Activated CD4-positive, alpha-beta T cell treated with anti-CD3 and anti-CD28 coated beads for 1 hour (primary cell): ENCODE data around the gene PSTPIP1.

Source experiments
- DNase-seq: peaks from one replicate; pipeline ENCODE4 v3.0.0-alpha.2; 2020

PSTPIP1 gene

DNA sequence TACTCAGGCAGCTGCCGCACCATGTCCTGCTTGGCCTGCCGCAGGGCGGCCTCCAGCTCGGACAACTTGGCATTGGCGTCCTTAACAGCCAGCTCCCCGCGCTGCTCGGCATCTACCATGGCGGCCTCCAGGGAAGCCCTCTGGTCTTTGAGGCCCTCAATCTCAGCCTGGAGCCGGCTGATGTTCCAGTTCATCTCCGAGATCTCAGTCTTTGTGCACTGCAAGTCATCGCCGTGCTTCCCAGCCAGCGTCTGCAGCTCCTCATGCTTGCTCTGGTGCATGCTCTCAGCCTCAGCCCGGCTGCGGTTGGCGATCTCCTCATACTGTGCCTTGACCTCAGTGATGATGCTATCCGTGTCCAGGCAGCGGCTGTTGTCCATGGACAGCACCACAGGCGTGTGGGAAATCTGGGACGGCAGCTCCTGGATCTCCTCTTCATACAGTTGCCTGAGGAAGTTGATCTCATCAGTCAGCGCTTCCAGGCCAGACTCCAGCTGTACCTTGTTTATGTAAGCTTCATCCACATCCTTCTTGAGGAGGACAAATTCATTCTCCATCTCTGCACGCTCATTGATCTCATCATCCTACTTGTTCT, 15.5 kb upstream of the PSTPIP1 start:
- DNase-seq, result no peak

DNA sequence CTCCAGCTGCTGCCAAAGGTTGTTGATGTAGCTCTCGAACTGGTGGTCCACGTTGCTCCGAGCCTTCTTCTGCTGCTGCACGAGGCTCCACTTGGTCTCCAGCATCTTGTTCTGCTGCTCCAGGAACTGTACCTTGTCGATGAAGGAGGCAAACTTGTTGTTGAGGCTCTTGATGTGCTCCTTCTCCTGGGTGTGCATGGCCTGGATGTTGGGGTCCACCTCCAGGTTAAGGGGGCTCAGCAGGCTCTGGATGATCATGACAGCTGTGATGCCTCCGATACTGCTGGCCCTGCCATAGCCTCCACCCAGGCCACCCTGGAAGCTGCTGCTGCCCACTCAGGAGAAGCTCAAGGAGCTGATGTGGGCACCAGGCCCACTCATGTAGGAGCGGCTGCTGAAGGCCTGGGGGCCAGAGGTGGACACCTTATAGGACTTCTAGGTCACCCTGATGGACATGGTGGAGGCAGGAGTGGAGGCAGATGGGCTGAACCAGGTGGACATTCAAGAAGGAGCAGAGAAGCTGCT, 14.9 kb upstream of the PSTPIP1 start:
- DNase-seq, result no peak

DNA sequence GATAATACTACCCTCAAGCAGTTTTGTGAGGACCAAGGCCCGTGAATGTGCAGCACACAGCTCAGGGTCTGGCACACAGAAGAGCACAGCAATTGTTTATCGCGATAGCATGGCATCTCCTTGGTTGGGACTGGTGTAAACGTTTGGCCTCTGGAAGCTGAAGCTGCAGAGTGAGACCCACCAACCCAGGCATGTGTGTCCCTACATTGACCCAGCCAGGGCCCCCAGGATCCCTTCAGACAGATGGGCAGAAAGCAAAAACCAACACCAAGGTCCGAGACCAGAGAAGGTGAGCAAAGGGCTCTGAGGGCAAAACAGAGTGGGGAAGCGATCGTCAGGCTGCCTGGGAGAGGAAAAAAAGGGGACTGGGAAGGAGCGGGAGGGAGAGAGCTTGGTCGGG, 12.6 kb upstream of the PSTPIP1 start:
- no peak for DNase-seq

DNA sequence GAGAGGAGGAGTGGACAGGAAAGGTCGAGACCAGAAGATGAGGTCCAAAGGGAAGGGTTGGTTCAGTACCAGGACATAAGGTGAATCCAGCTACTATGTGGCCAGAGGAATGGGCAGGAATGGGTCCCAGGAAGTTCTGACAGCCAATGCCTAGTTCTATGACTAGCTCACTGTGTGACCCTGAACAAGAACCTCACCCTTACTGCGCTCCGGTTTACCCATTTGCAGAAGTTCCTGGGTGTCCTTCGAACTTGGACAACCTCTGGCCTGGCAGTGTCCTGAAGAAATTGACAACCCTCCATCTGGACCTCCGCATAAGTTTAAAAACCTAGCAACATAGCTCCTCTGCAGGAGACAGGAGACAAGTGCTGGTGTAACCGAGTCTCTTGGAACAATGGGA, 12.2 kb upstream of the PSTPIP1 start:
- no peak for DNase-seq

DNA sequence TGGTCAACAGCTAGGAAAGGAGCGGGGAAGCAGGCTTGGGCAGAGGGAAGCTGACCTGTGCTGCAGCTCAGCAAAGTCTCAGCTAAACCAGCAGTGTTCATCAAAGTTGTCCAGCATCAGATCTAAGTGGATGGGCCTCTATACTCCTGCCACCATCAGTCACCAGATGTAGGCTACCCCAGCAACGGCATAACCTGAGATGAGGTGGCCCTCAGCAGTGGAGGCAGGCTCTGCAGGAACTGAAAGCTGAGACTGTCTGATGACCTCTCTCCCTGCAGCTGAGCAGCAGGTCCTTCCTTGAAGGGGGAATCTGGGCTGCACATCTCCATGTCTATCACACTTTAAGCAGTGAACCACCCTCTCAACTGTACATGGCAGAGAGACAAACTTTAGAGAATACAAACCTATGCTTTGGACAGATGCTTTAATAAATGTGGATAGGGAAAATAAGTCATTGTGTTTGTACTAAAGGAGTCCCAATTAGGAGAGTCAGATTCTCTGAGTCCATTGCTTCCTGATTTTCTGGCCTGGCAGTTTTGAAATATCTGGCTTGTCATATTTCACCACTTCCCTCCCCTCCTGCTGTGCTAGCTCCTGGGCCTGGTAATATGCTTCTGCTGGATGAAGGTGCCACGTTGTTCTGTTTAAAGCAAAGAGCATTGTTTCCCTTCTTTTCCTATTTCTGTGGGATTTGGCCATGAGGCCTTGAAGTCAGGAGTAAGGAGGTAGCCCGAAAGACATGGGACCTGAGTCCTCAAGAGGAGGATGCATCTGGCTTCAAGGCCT, 11.1 kb upstream of the PSTPIP1 start:
- DNase-seq, result no peak

DNA sequence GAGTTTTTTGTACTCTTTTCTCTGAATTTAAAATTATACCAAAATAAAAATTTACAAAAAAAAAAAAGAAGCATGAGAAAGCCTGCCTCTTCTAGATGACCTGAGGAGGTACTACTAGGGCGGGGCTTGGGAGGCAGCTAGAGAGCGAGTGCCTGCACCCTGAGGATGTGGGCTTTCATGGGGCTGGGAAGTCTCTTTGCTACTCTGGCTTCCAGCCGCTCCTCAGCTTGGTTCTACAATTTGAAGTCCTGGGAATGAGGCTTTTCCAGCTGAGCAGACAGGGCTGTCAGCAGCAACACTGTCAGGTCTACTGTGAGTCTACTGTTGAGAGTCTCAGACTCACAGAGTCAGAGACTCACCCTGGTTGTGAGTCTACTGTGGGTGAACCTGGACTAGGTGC, 8.2 kb upstream of the PSTPIP1 start:
- no peak for DNase-seq

DNA sequence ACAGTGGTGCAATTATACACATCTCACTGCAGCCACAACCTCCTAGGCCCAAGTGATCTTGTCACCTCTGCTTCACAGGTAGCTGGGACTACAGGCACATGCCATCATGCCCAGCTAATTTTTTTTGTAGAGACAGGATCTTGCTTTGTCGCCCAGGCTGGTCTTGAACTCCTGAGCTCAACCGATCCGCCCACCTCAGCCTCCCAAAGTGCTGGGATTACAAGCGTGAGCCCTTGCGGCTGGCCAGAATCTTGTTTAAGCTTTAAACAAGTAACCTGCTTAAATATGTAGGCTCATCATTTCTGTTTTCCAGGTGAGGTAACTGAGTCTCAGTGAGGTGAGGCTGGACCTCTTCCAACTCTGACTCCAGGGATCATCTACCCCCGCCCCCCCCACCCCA, 7.7 kb upstream of the PSTPIP1 start:
- DNase-seq, result no peak

DNA sequence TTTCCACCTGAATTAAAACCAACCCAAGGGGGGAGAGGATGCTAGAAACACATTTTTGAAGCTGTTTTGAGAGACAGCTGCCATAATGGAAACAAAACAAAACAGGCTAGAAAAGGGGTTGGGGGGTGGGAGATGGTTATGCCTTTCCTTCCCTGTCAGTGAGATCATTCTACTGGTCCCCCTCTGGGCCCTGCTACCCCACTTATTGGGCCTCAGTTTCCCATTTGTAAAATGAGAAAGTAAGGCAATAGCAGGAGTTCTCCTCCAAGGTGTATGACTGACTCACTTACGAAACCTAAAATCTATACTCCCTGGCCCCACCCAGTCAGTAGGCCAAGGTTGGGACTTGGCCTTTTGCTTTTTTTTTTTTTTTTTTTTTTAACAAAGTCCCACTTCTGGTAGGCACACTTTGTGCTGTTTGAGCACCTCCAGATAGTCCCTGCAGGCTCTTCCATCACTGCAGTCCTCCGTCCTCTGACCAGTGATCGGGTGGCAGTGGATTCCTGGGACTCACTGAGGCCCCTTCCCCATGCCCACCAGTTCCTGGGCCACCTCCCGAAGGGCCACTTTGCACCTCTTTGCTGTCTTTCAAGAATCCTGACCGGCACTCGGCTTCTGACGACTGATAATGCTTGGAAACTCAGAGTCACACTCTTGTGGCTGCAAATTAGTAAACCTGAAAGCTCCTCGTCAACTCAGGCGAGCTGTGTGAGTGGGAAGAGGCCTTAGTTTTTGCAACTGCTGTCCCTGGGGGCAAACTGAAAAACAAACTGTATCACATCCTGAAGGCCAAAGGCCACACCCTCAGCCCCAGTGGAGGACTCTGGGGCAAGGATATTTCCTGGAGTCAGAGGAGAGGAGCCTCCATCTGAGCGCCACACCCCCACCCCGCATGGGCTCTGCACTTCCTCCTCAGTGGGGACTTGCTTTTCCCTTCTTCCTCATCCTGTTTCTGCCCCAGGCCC, 6.7 kb upstream of the PSTPIP1 start:
- no peak for DNase-seq

DNA sequence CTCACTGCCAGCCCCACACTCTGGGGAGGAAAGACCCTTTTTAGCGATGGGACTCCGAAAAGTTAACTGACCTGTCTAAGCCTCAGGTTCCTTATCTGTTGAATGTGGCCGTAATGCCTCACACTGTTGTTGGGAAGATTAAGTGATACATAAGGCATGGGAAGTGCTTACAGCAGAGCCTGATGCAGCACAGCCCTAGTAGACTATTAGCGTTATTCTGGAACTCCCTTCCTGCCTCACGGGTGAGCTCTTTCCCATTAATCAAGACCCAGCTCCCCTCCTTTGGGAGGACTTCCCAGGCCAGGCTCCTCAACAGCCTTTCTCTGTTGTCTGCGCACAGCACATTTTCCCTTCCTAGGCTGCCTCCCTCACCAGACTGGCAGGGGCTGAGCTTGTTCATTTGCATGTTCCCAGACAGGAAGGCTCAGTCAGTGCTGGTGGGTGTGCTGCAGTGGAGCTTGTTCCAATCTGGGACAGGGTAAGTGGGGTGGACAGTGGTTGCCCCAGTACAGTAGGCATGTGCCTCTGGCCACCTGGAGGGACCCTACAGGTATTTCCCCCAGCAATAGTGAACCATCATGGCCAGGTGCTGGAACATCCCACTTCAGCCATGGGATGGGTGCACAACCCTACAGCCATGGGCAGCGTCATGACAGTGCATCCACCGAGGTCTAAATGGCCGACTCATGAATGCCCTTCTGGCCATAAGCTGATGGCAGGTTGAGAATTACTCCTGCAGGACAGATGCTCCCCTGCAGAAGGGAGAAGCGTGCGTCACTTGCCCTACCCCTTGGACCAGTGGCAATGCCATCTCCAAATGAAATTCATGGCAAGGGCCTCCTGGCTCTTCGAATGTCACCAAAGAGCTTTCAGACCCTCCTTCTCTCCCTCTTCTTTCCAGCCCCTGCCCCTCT, 5.8 kb upstream of the PSTPIP1 start:
- DNase-seq, result no peak

DNA sequence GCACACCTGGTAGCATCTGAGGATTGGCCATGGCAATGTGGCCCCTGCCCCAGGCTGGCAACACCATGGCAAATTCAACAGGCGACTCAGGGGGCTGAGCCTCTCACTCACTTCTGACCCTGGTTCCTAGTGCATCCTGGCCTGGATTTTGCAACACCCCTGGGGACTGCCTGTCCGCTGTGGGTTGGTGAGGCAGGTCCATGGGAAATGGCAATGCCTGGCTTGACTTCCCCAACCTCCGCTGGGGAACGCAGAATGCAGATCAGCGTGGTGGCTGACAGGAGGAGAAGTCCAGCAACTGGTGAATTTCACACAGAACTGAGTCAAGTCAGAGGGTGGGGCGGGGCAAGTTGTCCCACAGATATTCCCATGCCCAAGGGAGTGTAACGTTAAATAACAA, 3.9 kb upstream of the PSTPIP1 start:
- DNase-seq, result no peak

DNA sequence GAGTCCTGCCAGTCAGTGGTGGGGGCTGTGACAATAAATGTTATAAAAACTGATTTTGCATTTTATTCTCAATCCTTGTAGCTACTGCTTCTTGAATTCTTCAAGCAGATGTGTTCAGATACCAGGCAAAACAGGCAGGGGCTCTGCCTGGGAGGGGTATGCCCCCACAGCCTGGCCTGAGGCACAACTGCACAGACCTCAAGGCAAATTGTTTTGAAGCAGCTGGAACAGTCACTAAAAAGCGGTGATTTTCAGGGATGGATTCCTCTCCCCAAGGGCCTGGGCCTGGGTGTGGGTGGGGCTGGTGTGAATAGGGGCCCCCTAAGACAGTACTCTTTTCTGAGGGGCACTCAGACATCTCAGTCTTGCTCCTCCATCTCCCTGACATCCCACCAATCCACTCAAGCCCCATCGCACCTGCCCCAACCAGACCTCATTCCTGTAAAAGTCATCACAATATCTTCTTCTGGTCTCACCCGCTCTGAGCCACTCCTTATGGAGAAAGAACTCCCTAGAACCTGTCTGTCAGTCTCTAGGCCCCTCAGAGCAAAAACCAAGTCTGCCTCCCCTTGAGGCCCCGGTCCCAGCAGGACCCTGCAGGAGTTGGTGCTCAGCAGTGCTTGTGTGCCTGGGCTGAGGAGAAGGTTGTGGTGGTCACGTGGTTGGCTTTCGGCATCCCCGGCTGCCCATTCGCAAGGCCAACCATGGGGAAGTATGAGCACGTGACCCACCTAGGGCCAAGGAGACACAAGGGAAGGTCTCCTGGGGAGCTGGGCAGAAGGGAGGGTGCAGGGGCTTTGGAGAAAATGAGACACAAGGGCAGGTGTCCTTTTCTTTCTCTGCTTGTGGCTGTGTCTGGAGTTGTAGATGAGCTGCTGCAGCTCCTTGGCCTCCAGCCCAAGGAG, 2.9 kb upstream of the PSTPIP1 start:
- DNase-seq, result no peak

DNA sequence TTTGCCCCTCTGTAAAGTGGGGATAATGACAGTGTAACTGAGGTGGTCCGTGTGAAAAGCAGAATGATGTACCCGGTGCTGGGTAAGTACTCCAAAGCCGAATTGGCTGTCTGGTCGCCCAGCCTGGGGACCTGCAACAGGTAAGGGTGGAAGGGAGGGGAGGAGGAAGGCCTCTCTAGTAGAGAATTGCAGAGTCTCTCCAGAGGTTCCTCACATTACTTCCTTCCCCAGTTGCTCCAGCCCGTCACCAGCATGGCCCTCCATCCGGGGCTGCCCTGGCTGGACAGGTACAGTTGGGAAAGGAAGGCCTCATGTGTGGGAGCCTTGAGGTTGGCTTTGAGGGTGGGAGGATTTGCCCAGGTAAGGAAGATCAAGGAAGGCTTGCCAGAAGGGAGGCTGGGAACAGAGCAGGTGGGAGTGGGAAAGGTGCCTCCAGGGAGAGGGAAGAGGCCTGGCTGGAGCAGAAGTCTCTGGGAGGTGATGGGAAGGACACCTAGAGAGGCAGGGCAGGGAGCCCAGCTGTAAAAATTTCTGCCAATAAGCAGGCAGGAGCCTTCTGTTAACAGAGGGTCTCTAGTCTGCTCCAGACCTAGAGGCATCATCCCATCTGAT, 1.7 kb upstream of the PSTPIP1 start:
- no peak for DNase-seq

DNA sequence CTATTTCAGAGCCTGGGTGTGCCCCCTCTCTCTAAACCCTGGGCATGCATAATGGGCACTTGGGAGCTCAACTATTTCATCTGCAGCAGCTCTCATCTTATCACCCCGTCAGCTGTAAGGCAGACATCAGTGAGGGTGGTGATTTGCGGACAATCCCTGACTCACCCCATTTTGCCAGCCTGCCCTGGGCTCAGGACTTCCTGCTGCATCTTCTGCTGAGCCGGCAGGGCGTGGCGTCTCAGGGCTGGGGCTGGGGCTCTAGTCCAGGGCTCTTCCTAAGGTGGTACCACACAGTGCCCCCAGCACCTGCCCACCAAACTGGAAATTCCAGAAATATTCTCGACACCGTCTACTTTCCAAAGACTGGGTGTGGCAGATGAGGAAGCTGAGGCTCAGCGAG, 925 bp upstream of the PSTPIP1 start:
- peak; percentile 32 for DNase-seq

DNA sequence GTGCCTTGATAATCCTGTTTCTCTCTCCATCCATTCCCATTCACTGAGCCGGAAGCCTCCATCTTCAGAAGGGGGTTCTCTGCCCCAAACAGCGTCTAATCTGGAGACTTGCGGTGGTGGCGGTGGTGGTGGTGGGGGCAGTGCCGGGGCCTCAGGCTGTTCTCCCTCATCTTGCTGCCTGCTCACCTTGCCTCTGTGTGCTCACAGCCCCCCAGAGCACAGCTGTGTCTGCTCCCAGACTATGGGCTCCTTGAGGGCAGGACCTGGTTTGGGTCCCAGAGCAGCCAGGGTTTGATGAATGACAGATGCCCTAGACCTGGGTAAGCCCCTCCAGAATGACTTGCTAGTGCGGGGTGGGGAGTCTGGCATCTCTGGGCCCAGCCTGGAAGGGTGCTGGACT, 430 bp upstream of the PSTPIP1 start:
- DNase-seq, result no peak

DNA sequence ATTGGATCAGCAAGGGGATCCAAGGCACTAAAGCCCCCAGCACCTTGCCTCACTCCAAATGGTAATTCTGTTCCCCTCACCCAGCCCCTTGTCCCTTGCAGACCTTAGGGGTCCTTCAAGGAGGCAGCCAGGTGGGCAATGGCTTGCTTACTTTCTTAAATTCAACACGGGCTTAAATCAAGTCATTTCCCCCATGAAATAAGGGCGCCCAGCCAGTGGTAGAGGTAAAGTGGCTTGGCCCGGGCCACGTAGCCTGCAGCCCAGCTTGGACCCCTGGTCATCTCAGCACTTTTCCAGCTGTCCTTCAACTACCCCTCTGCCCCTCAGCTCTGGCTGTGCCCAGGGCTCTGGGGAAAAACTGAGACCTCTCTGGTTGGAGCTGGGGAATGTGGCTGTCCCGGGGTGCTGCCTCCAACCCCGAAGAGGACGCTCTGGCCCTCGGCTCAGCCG, 1.2 kb downstream of the PSTPIP1 start:
- DNase-seq, result no peak

DNA sequence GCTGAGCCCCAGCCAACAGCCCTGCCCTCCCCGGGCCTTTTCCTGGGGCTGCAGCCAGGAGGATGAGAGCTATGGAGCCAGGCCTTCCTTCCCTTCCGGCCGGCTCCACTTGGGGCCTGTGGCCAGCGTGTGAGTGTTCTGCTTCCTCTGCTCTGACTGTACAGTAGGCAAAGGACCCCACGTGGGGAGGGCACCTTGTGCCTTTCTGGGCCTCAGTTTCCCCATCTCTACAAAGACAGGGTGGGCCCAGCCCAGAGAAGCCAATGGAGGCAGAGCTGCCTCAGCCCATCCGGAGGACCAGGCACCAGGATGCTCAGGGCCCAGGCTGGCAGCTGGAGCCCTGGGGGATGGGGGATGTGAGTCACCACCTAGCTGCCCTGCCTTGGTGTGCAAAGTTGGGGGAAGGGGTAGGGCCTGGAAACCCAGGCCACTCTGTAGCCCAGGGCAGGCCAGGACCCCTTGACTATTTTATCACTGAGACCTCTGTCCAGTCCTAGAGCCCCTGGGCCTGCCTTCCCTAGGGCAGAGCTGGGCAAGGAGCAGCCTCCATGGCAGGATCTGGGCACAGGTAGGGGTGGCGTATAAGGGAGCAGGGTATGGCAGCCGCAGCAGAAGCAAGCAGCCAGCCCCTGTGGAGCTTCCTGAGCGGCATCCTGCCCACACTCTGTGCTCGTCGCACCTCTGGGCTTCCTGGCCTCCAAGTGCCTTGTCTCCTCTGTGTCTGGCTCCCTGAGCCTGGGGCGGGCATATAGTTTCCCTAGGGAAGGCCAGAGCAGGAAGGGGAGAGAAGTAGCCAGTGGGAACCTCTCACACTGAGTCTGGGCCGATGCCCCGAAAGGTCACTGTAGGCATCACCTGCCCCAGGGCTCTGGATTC, 1.8 kb downstream of the PSTPIP1 start:
- DNase-seq, result peak; percentile 50

DNA sequence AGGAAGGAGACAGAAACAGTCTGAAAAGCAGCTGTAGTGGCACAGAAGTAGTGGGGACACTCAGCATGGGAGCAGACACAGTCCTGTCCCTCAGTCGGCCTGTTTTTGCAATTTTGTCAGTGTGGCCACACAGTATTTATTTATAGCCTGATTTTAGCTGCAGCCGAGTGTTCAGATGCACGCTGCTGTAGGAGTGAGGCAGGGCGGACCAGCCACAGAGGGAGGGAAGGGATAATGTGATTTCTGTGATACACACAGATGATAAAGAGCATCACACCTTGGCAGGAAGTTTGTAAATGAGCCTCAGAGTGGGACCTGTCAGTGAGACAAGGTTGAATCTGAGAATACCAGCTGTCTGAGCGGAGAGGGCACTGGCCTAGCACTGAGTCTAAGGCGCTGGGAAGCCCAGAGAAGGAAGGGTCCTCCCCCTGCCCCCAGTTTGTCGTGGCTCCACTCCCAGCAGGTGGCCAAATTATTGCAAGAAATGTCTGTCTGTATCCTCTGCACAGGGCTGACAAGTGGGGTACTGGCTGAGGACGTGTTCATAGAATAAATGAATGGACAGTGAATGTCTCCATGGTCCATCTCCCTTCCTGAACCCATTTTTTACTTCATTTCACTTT, 3.8 kb downstream of the PSTPIP1 start:
- DNase-seq, result no peak

DNA sequence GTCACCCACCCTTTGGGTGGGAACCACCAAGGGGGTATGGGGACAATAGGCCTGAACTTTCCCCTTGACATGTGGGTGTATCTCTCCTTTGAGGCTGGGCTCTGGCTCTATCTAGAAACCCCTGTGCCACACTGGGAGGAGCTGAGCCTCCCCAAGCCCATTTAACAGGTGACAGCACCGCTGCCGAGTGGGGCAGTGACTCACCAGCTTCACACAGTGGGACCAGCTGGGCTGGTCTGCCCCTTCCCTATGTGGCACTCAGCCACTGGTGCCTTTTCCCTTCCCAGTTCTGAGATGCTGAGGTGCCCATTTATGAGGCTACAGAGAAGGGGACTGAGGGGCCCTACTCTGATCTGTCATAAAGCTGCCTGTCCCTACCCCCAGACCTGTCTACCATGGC, 5.1 kb downstream of the PSTPIP1 start:
- no peak for DNase-seq

DNA sequence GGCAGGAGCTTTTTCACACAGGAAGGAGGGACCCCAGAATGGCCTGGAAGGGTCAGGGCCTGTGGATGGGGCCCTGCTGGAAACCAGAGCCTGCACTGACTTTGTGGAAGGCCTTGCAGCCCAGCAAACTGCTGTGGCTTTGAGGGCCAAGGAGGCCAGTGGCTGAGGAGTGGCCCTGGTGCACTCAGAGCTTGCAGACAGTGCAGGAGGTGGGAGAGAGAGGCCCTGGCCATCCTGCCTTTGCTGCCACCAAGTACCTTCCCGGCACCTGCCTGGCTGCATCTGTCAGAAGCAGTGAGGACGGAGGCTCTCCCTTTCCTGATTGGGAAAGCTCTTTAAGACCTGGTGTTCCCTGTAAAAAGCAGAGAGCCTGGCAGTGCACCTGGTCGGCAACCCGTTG, 6.4 kb downstream of the PSTPIP1 start:
- no peak for DNase-seq
